ENCODE data around the gene AEBP1.

AEBP1 gene

DNA sequence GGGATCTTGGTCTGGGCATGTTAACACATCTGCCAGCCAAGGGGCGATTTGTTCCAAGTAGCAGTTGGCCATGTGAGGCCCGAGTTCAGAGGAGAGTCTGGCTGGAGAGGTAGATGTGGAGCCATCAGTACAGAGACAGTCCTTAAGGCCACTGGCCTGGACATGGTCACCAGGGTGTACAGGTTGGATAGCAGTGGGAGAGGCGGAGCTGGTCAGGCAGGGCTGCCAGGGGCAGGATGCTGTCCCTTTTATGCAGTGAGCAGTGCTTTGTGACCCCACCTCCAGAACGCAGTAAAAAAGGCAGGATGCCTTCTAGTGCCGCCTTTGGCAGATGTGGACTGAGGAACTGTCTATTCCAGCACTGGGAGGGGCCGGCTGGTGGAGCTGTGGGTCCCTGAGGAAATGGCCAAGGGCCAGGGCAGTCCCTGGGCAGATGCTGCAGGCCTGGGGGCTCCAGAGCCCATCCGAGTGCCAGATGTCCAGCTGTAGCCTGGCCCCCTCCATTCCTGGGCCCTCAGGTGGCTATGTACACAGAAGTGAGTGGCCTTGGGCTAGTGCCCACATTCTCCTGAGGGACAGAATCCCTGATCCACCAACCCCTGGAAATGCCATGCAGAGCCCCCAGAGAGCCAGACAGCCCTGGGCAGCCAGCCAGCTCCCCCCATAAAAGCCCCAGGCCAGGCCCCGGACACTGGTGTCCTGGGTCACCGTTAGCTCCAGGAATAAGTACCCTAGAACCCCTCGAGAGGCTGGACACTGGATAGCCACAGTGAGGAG, 54.1 kb downstream of the AEBP1 start:
- no peak for DNase-seq

- no peak for DNase-seq
Measured at GRCh38 chr7:44158873-44159631, 54.9 kb downstream of the AEBP1 start.

GRCh38 chr7:44159824-44160630, 55.9 kb downstream of the AEBP1 start:
- no peak for DNase-seq

DNA sequence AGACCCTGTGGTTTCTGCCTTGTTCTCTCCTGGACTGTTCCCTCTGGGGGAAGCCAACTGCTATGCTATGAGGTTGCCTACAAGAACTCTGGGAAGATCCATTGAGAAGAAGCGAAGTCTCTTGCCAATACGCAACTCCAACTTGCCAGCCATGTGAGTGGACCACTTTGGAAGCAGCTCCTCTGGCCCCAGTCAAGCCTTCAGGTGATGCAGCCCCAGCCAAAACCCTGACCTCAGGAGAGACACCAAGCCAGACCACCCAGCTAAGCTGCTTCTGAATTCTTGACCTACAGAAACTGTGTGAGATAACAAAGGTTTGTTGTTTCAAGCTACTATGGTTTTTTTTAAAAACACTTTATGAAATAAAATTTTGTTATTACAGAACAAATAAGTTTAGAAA, 57.2 kb downstream of the AEBP1 start:
- DNase-seq, result no peak

GRCh38 chr7:44162179-44162578, 58.0 kb downstream of the AEBP1 start:
- no peak for DNase-seq

DNA sequence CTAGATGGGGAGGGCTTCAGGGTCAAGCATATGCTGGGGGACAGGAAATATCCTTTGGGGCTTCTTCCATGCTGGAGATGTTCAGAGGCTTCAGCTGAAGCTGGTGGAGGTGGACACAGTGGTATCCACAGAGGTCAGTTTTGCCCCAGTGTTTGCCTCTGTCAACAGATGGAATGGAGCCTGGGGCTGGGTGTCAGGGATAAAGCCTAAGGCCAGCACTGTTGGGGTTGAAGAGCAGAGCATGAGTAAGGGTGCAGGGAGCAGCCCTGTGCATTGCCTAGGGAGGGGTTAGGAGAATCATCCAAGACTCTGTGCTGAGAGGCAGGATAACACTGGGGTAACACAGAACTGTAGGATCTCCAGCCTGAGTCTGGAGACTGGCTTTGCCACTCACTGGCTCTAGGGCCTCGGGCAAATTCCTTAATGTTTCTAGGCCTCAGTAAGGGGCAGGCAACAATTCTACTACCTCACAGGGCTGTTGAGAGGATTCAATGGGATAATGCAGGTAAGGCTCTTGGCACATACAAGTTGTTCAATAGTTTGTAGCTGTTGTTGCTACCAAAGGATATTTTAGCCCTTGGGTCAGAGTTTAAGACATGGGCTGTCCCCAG, 58.7 kb downstream of the AEBP1 start:
- DNase-seq, result no peak

DNA sequence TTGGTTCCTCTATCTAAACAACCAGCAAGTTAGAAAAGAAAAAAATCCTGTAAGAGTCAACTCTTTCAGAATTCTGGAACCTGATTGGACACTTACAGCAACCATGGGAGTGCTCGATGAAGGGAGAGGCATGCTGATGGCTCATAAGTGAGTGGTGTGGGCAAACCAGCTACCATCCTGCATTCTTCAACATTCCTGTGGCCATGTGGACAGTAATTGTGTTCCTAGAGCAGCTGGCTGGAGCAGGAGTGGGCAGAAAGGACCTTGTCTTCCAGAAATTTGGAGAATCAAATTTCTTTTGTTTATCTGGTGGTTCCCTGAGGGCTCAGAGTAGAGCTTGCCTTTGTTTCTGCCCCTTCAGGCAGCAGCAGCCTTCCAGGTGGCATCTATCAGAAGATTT, 59.4 kb downstream of the AEBP1 start:
- DNase-seq, result no peak
